GM12872 (cell line): ENCODE results near the gene KRTAP10-5.

ENCODE experiments used
- TF ChIP-seq, protein P1 (sequence below): IDR thresholded peaks from 3 replicates; pipeline ENCODE4 v1.5.1; 2011; ENCODE audit warnings: low read depth, mild to moderate bottlenecking, low read length, moderate library complexity; ENCODE audit not compliant: insufficient read depth

The KRTAP10-5 gene

DNA sequence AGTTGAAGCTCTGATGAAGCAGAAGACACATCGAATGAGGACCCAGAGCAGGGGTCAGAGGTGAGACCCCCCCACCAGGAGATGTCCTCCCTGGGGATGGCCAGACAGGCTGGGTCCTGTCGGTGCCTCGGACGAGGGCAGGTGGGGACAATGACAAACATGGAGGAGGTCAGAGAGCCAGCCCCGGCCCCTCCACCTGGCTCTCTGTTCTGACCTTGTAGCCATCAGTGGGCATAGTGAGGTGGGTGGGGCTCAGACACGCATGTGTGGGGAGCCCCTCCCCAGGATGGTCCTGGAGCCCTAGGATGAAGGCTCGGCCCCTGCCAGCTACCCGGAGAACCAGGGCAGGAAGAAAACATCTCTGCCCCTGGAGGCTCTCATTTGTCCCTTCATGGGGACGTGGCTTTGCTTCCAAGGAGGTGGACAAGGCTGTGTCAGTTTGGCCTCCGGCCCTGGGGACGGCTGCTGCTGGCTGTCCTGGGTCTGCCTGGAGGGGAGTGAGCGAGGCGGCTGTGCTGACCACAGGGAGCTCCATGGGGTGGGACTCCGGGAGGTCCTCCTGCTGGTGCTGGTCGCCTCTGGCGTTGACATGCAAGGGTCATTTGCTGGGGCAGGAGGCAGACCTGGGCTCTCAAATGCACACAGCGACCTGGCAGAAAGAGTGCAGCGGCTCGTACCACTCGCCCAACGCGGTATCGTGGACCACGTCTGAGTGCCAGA is 9.3 kb upstream of the KRTAP10-5 start:
- TF ChIP-seq, protein P1, sequence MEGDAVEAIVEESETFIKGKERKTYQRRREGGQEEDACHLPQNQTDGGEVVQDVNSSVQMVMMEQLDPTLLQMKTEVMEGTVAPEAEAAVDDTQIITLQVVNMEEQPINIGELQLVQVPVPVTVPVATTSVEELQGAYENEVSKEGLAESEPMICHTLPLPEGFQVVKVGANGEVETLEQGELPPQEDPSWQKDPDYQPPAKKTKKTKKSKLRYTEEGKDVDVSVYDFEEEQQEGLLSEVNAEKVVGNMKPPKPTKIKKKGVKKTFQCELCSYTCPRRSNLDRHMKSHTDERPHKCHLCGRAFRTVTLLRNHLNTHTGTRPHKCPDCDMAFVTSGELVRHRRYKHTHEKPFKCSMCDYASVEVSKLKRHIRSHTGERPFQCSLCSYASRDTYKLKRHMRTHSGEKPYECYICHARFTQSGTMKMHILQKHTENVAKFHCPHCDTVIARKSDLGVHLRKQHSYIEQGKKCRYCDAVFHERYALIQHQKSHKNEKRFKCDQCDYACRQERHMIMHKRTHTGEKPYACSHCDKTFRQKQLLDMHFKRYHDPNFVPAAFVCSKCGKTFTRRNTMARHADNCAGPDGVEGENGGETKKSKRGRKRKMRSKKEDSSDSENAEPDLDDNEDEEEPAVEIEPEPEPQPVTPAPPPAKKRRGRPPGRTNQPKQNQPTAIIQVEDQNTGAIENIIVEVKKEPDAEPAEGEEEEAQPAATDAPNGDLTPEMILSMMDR = no peak

DNA sequence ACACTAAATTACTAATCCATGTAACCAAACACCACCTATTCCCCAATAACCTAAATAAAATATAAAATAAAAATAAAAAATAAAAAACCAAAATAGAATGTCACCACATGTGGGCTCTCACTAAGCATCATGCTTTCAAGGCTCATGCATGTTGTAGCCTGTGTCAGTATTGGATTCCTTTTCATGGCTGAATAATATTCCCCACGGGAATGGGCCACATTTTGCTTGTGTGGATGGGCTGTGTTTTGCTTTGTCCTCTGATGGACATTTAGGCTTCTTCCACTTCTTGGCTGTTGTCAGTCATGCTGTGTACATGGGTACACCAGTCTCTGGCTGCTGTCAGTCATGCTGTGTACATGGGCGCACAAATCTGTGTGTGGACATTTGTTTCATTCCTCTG is 8.7 kb upstream of the KRTAP10-5 start:
- TF ChIP-seq, protein P1 = no peak

DNA sequence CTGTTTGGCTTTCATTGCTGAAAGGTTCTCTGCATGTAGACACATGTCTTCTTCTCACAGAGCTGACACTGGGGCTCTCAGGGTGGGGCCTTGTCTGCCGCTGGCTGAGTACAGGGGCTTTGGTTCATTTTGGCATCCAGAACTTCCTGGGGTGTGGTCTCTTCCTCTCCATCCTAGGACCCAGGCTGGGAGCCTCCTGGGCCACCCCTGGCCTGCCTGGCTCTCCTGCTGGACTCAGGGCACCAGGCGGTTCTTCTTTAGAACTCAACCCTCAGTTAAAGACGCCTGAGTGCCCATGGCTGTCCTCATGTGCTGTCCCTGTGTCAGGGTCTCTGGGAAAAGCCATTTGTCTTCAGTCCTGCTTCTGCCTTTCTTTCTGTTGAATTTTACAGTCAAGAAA is 5.5 kb upstream of the KRTAP10-5 start:
- TF ChIP-seq, protein P1 = no peak

DNA sequence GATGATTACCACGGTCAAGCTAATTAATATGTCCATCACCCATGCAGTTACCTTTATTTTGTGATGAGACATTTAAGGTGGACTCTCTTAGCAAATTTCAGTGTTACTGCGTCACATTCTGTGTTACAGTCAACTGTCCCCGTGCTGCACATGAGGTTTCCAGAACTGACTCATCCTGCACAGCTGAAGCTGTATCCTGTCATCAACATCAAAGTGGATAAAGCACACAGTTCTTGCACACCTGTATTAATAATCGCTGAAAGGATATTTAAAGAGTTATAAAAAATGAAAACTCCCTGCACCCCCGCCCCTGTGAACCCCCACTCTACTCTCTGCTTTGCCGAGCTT is 3.4 kb upstream of the KRTAP10-5 start:
- TF ChIP-seq, protein P1 = no peak

DNA sequence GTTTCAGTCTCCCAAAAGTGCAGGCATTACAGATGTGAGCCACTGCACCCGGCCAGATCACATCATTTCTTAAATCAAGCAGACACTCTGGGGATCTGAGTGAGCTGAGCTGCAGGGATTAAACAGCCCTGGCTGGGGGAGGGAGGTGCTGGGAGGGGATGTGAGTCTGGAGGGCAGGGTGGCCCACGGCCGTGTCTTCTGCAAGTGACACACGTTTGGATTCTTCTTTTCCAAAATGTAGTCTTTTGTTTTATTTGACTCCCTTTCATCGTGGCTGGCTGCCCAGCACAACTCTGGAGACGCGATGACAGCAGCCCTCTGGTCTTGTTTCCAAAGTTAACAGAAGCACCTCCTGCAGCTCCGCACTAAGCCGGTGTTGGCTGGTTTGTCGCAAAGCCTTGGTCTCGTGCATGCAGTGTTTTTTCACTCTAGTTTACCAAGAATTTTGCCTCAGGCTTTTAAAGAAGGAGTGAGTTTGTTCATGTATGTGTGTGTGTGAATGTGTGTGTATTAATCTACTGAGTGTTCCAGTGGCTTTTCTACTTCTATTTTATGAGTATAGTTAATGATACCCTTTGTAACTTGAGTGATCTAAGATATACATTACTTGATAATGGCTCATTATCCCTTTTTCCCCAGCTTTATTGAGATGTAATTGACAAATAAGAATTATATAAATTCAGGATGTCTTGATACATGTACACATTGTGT is 2.8 kb upstream of the KRTAP10-5 start:
- TF ChIP-seq, protein P1 = no peak

DNA sequence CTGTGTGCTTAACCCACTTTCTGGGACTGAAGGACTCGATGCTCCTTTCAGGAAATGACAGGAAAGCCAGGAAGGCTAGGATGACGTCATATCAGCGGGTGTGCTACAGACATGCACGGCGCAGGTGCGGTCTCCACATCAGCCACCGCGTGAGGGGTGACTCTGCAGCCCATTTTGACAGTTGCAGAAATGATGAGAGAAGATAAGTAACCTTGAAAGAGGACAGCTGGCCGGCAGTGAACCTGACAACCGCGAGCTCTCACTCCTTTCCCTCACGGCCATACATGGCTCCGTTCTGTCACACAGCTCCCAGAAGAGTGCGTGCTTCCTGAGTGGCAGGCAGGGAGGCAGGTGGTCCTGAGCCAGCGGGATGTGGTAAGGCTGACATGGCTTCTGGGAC is 1.7 kb upstream of the KRTAP10-5 start:
- TF ChIP-seq, protein P1 = no peak

DNA sequence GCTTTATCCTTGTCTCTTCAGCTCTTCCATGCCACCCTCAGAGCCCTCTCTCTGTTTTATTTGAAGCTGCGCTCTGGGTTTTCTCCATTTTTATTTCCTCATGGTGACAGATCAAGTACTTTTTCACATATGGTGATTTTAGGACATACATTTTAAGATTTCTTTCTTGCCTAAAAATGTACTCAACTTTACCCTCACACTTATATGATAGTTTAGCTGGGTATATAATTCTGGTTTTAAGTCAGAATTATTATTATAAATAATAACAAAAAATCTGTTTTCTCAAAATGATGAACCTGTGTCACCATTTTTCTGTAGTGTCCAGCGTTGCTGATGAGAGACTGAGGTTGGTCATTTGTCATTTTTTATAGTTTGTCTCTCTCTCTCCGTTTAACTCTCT is 754 bp upstream of the KRTAP10-5 start:
- TF ChIP-seq, protein P1 = no peak
